Mesodermal cell (in vitro differentiated cells): Measurements from ENCODE around the gene KIF15.
"Not testable (repeated sequence)": the region's sequence is repeated elsewhere in the genome, so short reads cannot be mapped to it uniquely, and the experiment has no call there.

Experiments used
- H3K27ac ChIP-seq: 2 replicates; pipeline ENCODE4 v1.7.0; 2013; ENCODE audit warnings: mild to moderate bottlenecking, low read depth, low read length, moderate library complexity; ENCODE audit not compliant: severe bottlenecking
- H3K36me3 ChIP-seq: 2 replicates; pipeline ENCODE4 v1.7.1; 2013; ENCODE audit warnings: mild to moderate bottlenecking, low read length, moderate library complexity; ENCODE audit not compliant: control insufficient read depth, insufficient read depth
- H3K4me1 ChIP-seq: one replicate; pipeline ENCODE4 v1.7.1; 2013; ENCODE audit warnings: mild to moderate bottlenecking, low read length; ENCODE audit not compliant: insufficient read depth, control insufficient read depth, poor library complexity, severe bottlenecking
- H3K4me3 ChIP-seq: 2 replicates; pipeline ENCODE4 v1.7.0; 2013; ENCODE audit warnings: low read length, control low read depth, mild to moderate bottlenecking; ENCODE audit not compliant: insufficient read depth, poor library complexity, severe bottlenecking; ENCODE audit errors: extremely low read depth
- H3K9me3 ChIP-seq: 2 replicates; pipeline ENCODE4 v1.7.1; 2013; ENCODE audit warnings: mild to moderate bottlenecking, low read length, moderate library complexity; ENCODE audit not compliant: control insufficient read depth
- WGBS, 2 experiments: methylation state at CpG; one replicate each; pipeline ENCODE4 v1.1.5; 2013; ENCODE audit warnings: missing lambda C conversion rate in 2 of 2; ENCODE audit not compliant: insufficient coverage in 2 of 2; 5-methylcytosine and 5-hydroxymethylcytosine counted together

The KIF15 gene

GRCh38 chr3:44762690-44763089 is 1.1 kb downstream of the KIF15 start:
- H3K4me3 ChIP-seq = peak overlapping the region; percentile 93
- WGBS, 2 experiments = no CpG with 5 or more reads among the region's 5 CpGs
- H3K36me3 ChIP-seq = peaks cover 58% of the 10 kb centered on the region
- peak overlapping the region; percentile 81 for H3K27ac ChIP-seq
- peaks cover 5% of the 10 kb centered on the region for H3K4me1 ChIP-seq
- H3K9me3 ChIP-seq = peaks cover 37% of the 10 kb centered on the region

- Histone ChIP-seq H3K9me3 (peaks cover 32% of the 10 kb centered on the region), H3K4me1 (peaks cover 5% of the 10 kb centered on the region)
Measured at GRCh38 chr3:44764248-44764647, 2.7 kb downstream of the KIF15 start.

GRCh38 chr3:44771424-44772098 is 10.0 kb downstream of the KIF15 start:
- Histone ChIP-seq H3K36me3 (peaks cover 72% of the 10 kb centered on the region), H3K4me3 (no peak overlapping the region)

More at GRCh38 chr3:44764248-44764647, 2.7 kb downstream of the KIF15 start:
- no peak overlapping the region for H3K4me3 ChIP-seq
- no peak overlapping the region for H3K27ac ChIP-seq
- H3K36me3 ChIP-seq = peaks cover 55% of the 10 kb centered on the region

GRCh38 chr3:44772099-44772442 is 10.5 kb downstream of the KIF15 start:
- Histone ChIP-seq H3K36me3 (peaks cover 73% of the 10 kb centered on the region), H3K27ac (no peak overlapping the region), H3K4me3 (no peak overlapping the region), H3K4me1 (no peaks in the 10 kb centered on the region), H3K9me3 (peaks cover 60% of the 10 kb centered on the region)
- no CpG with 5 or more reads among the region's 1 CpG for WGBS, 2 experiments

More at GRCh38 chr3:44771424-44772098, 10.0 kb downstream of the KIF15 start:
- no peaks in the 10 kb centered on the region for H3K4me1 ChIP-seq
- WGBS, 2 experiments = no CpG with 5 or more reads among the region's 1 CpG
- H3K9me3 ChIP-seq = peaks cover 62% of the 10 kb centered on the region
- H3K27ac ChIP-seq = no peak overlapping the region

GRCh38 chr3:44782891-44783290 is 21.3 kb downstream of the KIF15 start:
- 88 to 90% methylated on average over 3 to 4 of the region's 4 CpGs for WGBS, 2 experiments
- Histone ChIP-seq H3K36me3 (peaks cover 64% of the 10 kb centered on the region), H3K27ac (no peak overlapping the region), H3K4me3 (no peak overlapping the region), H3K9me3 (no peaks in the 10 kb centered on the region), H3K4me1 (no peaks in the 10 kb centered on the region)

GRCh38 chr3:44795197-44795596 is 33.6 kb downstream of the KIF15 start:
- 71 to 87% methylated on average over 1 to 3 of the region's 4 CpGs for WGBS, 2 experiments
- no peak overlapping the region for H3K27ac ChIP-seq
- no peaks in the 10 kb centered on the region for H3K9me3 ChIP-seq
- H3K36me3 ChIP-seq = peaks cover 58% of the 10 kb centered on the region
- no peak overlapping the region for H3K4me3 ChIP-seq
- no peaks in the 10 kb centered on the region for H3K4me1 ChIP-seq

GRCh38 chr3:44802011-44802410 is 40.4 kb downstream of the KIF15 start:
- H3K9me3 ChIP-seq = no peaks in the 10 kb centered on the region
- peaks cover 81% of the 10 kb centered on the region for H3K36me3 ChIP-seq
- H3K27ac ChIP-seq = no peak overlapping the region
- H3K4me3 ChIP-seq = no peak overlapping the region
- WGBS, 2 experiments = 83 to 86% methylated on average over 1 of the region's 2 CpGs
- H3K4me1 ChIP-seq = no peaks in the 10 kb centered on the region

- Histone ChIP-seq H3K36me3 (peaks cover 77% of the 10 kb centered on the region), H3K4me3 (no peak overlapping the region), H3K4me1 (no peaks in the 10 kb centered on the region), H3K27ac (no peak overlapping the region), H3K9me3 (no peaks in the 10 kb centered on the region)
- no CpG with 5 or more reads among the region's 2 CpGs for WGBS, 2 experiments
Measured at GRCh38 chr3:44803298-44803697, 41.7 kb downstream of the KIF15 start.

- Histone ChIP-seq H3K4me3 (no peak overlapping the region), H3K36me3 (peaks cover 62% of the 10 kb centered on the region), H3K27ac (no peak overlapping the region), H3K4me1 (no peaks in the 10 kb centered on the region), H3K9me3 (no peaks in the 10 kb centered on the region)
- WGBS, 2 experiments = 100% methylated on average over 1 of the region's 2 CpGs; no CpG with 5 or more reads in 1 of the 2 experiments
Measured at GRCh38 chr3:44805960-44806359, 44.4 kb downstream of the KIF15 start.

- no peaks in the 10 kb centered on the region for H3K4me1 ChIP-seq
- WGBS, 2 experiments = 80 to 93% methylated on average over 1 to 4 of the region's 6 CpGs
- no peaks in the 10 kb centered on the region for H3K9me3 ChIP-seq
- peaks cover 50% of the 10 kb centered on the region for H3K36me3 ChIP-seq
- no peak overlapping the region for H3K4me3 ChIP-seq
- no peak overlapping the region for H3K27ac ChIP-seq
Measured at GRCh38 chr3:44814751-44815150, 53.2 kb downstream of the KIF15 start.

- peaks cover 47% of the 10 kb centered on the region for H3K36me3 ChIP-seq
- WGBS, 2 experiments = no CpG with 5 or more reads among the region's 2 CpGs
- not testable (repeated sequence) for H3K27ac ChIP-seq
Measured at GRCh38 chr3:44816334-44816733, 54.7 kb downstream of the KIF15 start.

More at GRCh38 chr3:44816334-44816733, 54.7 kb downstream of the KIF15 start:
- not testable (repeated sequence) for H3K9me3 ChIP-seq, H3K4me1 ChIP-seq, H3K4me3 ChIP-seq
